Astrocyte (in vitro differentiated cells and primary cell): ENCODE results near the gene CNN3. TPM values are rescaled to one million over a fixed set of nuclear protein-coding genes. Genes with fewer than 3 reads are reported as not detected.

Experiments
- DNase-seq: peaks from one replicate; pipeline ENCODE4 v3.0.0-alpha.2; 2010; ENCODE audit warnings: low read depth
- FAIRE-seq: peaks from 2 replicates; lab custom pipeline; 2011; peaks lifted over from hg19 to GRCh38; lab: Jason Lieb, UNC
- H2AFZ ChIP-seq: 2 replicates; pipeline ENCODE4 v1.6.0; 2012; ENCODE audit warnings: low read depth, low read length, inconsistent platforms
- H3K27ac ChIP-seq: 2 replicates; pipeline ENCODE4 v1.5.1; 2011; ENCODE audit warnings: low read depth, low read length, inconsistent platforms
- H3K27me3 ChIP-seq: 2 replicates; pipeline ENCODE4 v1.6.0; 2011; ENCODE audit warnings: low read length, inconsistent platforms; ENCODE audit not compliant: insufficient read depth
- H3K36me3 ChIP-seq: 2 replicates; pipeline ENCODE4 v1.5.1; 2011; ENCODE audit warnings: low read length, inconsistent platforms; ENCODE audit not compliant: insufficient read depth
- H3K4me1 ChIP-seq: 2 replicates; pipeline ENCODE4 v1.5.1; 2011; ENCODE audit warnings: low read length, inconsistent platforms; ENCODE audit not compliant: insufficient read depth
- H3K4me2 ChIP-seq: 2 replicates; pipeline ENCODE4 v1.6.0; 2012; ENCODE audit warnings: low read length, inconsistent platforms
- H3K4me3 ChIP-seq: 2 replicates; pipeline ENCODE4 v1.5.1; 2011; ENCODE audit warnings: low read depth, mild to moderate bottlenecking, low read length, inconsistent platforms; ENCODE audit not compliant: insufficient read depth
- H3K79me2 ChIP-seq: 2 replicates; pipeline ENCODE4 v1.6.0; 2012; ENCODE audit warnings: mild to moderate bottlenecking, low read length, inconsistent platforms; ENCODE audit not compliant: insufficient read depth
- H3K9ac ChIP-seq: 2 replicates; pipeline ENCODE4 v1.6.0; 2012; ENCODE audit warnings: mild to moderate bottlenecking, low read length, inconsistent platforms
- H3K9me3 ChIP-seq: 2 replicates; pipeline ENCODE4 v1.5.1; 2012; ENCODE audit warnings: low read depth, mild to moderate bottlenecking, low read length, inconsistent platforms; ENCODE audit not compliant: insufficient read depth
- H4K20me1 ChIP-seq: 2 replicates; pipeline ENCODE4 v1.6.0; 2012; ENCODE audit warnings: low read length, inconsistent platforms; ENCODE audit not compliant: insufficient read depth
- H3K27ac Mint-ChIP-seq: one replicate; pipeline ENCODE4 v1.8.0; 2021; ENCODE audit warnings: mild to moderate bottlenecking, mixed read lengths; ENCODE audit not compliant: unreplicated experiment
- H3K27me3 Mint-ChIP-seq: one replicate; pipeline ENCODE4 v1.8.0; 2021; ENCODE audit warnings: low read depth, mixed read lengths; ENCODE audit not compliant: unreplicated experiment
- H3K36me3 Mint-ChIP-seq: one replicate; pipeline ENCODE4 v1.8.0; 2021; ENCODE audit warnings: low read depth, mixed read lengths; ENCODE audit not compliant: unreplicated experiment
- H3K4me1 Mint-ChIP-seq: one replicate; pipeline ENCODE4 v1.8.0; 2021; ENCODE audit warnings: low read depth, mixed read lengths; ENCODE audit not compliant: unreplicated experiment
- H3K4me3 Mint-ChIP-seq: one replicate; pipeline ENCODE4 v1.8.0; 2021; ENCODE audit warnings: mild to moderate bottlenecking, moderate library complexity, mixed read lengths; ENCODE audit not compliant: unreplicated experiment
- H3K9me3 Mint-ChIP-seq: one replicate; pipeline ENCODE4 v1.8.0; 2021; ENCODE audit warnings: mild to moderate bottlenecking, mixed read lengths; ENCODE audit not compliant: unreplicated experiment
- EZH2 ChIP-seq: IDR thresholded peaks from 2 replicates; pipeline ENCODE4 v1.6.1; 2012; ENCODE audit warnings: mild to moderate bottlenecking, low read length, inconsistent platforms; ENCODE audit not compliant: insufficient read depth
- total RNA-seq: library from RNA; stranded (reverse); gene quantifications from 2 replicates; pipeline ENCODE4 v1.2.1, GENCODE V29; 2021
- TF ChIP-seq, protein P1 (sequence below): IDR thresholded peaks from 2 replicates; pipeline ENCODE4 v1.5.1; 2011; ENCODE audit warnings: low read depth, mild to moderate bottlenecking, inconsistent platforms, low read length, moderate library complexity; ENCODE audit not compliant: insufficient read depth

The CNN3 gene
- total RNA-seq, 1 donor from 2014 or later, result 515 TPM

GRCh38 chr1:94952539-94952938 lies 25.6 kb upstream of the CNN3 start:
- DNase-seq (no peak), FAIRE-seq (no peak)
- Histone ChIP-seq H4K20me1 (no peaks in the 10 kb centered on the region), H3K4me2 (no peak overlapping the region), H3K27me3 (no peaks in the 10 kb centered on the region), H3K27ac (no peak overlapping the region), H3K4me1 (peaks cover 5% of the 10 kb centered on the region), H3K9me3 (no peaks in the 10 kb centered on the region), H3K9ac (no peak overlapping the region), H3K4me3 (no peak overlapping the region), H3K36me3 (no peaks in the 10 kb centered on the region), H3K79me2 (no peaks in the 10 kb centered on the region), H2AFZ (no peak overlapping the region)
- H3K27ac Mint-ChIP-seq, result no peak overlapping the region
- H3K27me3 Mint-ChIP-seq, result no peaks in the 10 kb centered on the region
- TF ChIP-seq EZH2, result no peak
- TF ChIP-seq, protein P1, sequence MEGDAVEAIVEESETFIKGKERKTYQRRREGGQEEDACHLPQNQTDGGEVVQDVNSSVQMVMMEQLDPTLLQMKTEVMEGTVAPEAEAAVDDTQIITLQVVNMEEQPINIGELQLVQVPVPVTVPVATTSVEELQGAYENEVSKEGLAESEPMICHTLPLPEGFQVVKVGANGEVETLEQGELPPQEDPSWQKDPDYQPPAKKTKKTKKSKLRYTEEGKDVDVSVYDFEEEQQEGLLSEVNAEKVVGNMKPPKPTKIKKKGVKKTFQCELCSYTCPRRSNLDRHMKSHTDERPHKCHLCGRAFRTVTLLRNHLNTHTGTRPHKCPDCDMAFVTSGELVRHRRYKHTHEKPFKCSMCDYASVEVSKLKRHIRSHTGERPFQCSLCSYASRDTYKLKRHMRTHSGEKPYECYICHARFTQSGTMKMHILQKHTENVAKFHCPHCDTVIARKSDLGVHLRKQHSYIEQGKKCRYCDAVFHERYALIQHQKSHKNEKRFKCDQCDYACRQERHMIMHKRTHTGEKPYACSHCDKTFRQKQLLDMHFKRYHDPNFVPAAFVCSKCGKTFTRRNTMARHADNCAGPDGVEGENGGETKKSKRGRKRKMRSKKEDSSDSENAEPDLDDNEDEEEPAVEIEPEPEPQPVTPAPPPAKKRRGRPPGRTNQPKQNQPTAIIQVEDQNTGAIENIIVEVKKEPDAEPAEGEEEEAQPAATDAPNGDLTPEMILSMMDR, result no peak
- peaks cover 17% of the 10 kb centered on the region for H3K4me1 Mint-ChIP-seq
- no peak overlapping the region for H3K4me3 Mint-ChIP-seq
- H3K36me3 Mint-ChIP-seq, result no peaks in the 10 kb centered on the region
- H3K9me3 Mint-ChIP-seq, result no peaks in the 10 kb centered on the region

DNA sequence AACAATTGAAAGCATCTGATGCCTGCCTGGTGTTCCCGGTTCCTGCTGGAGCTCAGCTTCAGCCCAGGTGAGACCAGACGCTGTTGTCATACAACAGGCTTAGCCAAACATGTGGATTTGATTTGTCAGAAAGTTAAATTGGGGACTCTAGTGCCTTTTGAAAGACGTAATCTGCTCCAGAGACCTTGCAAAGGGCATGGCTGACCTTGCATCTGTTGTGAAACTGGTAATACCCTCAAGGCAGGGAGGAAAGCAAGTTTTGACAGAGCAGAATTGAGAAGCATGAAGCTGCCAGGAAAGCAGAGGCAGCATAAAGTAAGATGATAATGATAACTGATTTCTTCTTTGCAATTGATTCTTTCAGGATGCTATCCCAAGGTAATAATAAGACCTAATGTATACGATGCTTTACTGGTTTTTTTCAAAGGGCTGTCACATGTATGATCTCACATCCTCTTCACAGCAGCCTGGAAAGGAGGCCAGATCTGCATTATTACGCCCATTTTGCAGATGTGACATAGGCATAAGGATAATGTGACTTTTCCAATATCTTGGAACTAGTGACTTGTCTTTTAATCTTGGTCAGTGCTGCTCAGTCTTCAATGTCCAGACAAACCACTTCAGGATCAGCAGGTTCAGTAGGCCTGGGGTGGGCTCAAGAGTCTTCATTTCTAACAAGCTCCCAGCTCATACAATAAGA lies 24.7 kb upstream of the CNN3 start:
- Mint-ChIP-seq H3K27ac (no peak overlapping the region), H3K9me3 (no peaks in the 10 kb centered on the region), H3K27me3 (no peaks in the 10 kb centered on the region), H3K4me3 (no peak overlapping the region), H3K36me3 (no peaks in the 10 kb centered on the region), H3K4me1 (peaks cover 25% of the 10 kb centered on the region)
- no peak overlapping the region for H2AFZ ChIP-seq
- no peaks in the 10 kb centered on the region for H4K20me1 ChIP-seq
- H3K9ac ChIP-seq, result no peak overlapping the region
- no peaks in the 10 kb centered on the region for H3K79me2 ChIP-seq
- DNase-seq, result no peak
- no peak overlapping the region for H3K27ac ChIP-seq
- TF ChIP-seq EZH2, result no peak
- TF ChIP-seq, protein P1, result no peak
- H3K4me2 ChIP-seq, result no peak overlapping the region
- H3K27me3 ChIP-seq, result no peaks in the 10 kb centered on the region
- H3K4me1 ChIP-seq, result peaks cover 5% of the 10 kb centered on the region
- no peak for FAIRE-seq
- no peaks in the 10 kb centered on the region for H3K9me3 ChIP-seq
- H3K36me3 ChIP-seq, result no peaks in the 10 kb centered on the region
- H3K4me3 ChIP-seq, result no peak overlapping the region

- H3K9ac ChIP-seq, result no peak overlapping the region
- no peak overlapping the region for H2AFZ ChIP-seq
- no peaks in the 10 kb centered on the region for H3K36me3 ChIP-seq
- H3K4me1 ChIP-seq, result peaks cover 5% of the 10 kb centered on the region
- H3K27me3 ChIP-seq, result no peaks in the 10 kb centered on the region
- no peak overlapping the region for H3K27ac ChIP-seq
- TF ChIP-seq, protein P1, result no peak
- TF ChIP-seq EZH2, result no peak
- H3K4me2 ChIP-seq, result no peak overlapping the region
- Mint-ChIP-seq H3K9me3 (no peaks in the 10 kb centered on the region), H3K4me3 (no peak overlapping the region), H3K4me1 (peaks cover 25% of the 10 kb centered on the region), H3K27ac (no peak overlapping the region), H3K27me3 (no peaks in the 10 kb centered on the region), H3K36me3 (no peaks in the 10 kb centered on the region)
- H3K79me2 ChIP-seq, result no peaks in the 10 kb centered on the region
- H4K20me1 ChIP-seq, result no peaks in the 10 kb centered on the region
- FAIRE-seq, result no peak
- no peaks in the 10 kb centered on the region for H3K9me3 ChIP-seq
- no peak overlapping the region for H3K4me3 ChIP-seq
- DNase-seq, result no peak
Measured at GRCh38 chr1:94951046-94951445, 24.1 kb upstream of the CNN3 start.
